SIG-M5 treated with dmso at 0.1 percent for 504 hours (cell line): ENCODE data around the gene SHPK.
"Not testable (repeated sequence)": the region's sequence is repeated elsewhere in the genome, so short reads cannot be mapped to it uniquely, and the experiment has no call there.

Source experiments
- DNase-seq: peaks from one replicate; lab custom pipeline; 2025; ENCODE audit not compliant: unreplicated experiment; lab: John Stamatoyannopoulos, UW

The SHPK gene

GRCh38 chr17:3594051-3594800 is 41.8 kb downstream of the SHPK start:
- DNase-seq: no peak

- no peak for DNase-seq
These were observed 42.7 kb downstream of the SHPK start for GRCh38 chr17:3593384-3593783.

GRCh38 chr17:3592216-3592860 is 43.7 kb downstream of the SHPK start:
- DNase-seq: no peak

DNA sequence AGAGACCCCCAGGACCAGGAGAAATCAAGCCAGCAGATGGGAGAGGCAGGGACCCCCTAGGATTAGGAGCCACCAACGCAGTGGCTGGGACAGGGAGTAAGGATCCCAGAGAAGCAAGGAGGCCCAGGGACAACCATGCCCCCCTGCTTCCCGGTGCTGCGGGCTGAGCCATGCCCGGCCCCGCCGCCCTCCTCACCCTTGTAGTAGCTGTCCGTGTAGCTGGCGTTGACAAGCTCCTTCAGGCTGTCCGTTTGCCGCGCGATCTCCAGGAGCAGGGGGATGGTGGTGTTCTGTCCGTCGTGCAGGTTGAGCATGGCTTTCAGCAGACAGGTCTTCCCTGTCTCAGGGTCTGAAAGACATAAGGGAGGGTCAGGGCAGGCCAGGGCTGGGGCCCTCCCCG is 45.3 kb downstream of the SHPK start:
- DNase-seq: no peak

DNA sequence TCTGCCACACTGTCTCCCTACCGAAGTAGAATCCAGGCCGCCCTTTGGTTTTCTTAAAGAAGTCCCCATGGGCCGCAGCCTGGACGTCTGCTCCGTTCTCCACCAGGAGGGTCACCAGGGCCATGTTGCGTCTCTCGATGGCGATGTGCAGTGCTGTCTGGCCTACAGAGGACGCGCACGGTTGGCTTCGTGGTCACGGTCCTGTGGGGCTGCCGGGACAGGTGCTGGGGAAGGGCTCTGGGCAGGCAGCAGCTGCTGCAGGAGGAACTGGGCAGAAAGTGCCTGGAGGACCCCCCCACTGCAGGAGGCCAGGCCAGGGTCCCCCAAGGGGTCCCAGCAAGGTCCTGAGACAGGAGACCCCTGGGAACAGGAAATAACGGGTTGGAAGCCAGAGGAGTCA is 45.8 kb downstream of the SHPK start:
- no peak for DNase-seq

GRCh38 chr17:3589784-3590183 is 46.3 kb downstream of the SHPK start:
- DNase-seq: no peak

- no peak for DNase-seq
These were observed 50.2 kb downstream of the SHPK start for GRCh38 chr17:3585826-3586225.

DNA sequence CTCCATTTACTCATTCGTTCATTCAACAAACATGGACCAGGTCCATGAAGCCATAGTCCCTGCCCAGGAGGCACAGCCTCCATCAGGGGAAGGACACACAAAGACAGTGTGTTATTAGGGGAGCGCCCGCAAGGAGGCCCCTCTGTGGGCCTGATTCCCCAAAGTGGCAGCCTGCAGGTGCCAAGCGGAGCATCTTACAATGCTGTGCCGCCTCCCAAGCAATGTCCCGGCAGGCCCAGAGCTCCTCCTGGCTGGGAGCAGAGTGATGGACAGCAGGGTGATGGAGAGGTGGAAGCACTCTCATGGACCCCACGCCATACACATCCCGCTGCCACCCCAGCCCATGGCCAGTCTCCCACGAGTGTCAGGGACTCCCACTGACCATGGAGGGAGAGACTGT is 52.6 kb downstream of the SHPK start:
- no peak for DNase-seq

DNA sequence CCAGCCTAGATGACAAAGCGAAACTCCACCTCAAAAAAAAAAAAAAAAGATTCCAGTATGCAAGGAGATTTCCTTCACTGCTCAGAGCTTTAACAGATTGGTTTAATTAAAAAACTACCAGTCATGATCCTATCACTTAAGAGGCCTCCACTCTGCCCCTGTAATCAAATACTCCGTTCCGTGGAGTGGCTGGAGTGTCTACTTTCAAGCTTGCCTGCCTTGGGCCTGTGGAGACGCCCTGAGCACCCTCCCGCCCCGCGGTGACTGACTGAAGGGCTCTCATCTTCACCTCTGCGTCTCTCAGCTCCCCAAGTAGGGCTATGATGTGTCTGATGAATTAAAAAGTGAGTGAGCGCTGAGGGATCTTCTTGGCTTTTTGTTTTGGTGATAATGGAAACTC is 53.1 kb downstream of the SHPK start:
- no peak for DNase-seq

DNA sequence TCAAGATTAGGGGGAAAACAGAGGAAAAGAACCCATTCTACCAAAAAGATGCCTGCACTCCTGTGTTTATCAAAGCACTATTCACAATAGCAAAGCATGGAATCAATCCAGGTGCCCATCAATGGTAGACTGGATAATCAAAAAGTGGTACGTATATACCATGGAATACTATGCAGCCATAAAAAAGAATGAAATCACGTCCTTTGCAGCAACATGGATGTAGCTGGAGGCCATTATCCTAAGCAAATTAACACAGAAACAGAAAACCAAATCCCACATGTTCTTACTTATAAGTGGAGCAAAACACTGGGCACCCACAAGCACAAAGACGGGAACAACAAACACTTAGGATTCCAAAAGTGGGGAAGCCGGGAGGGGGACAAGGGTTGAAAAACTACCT is 57.4 kb downstream of the SHPK start:
- not testable (repeated sequence) for DNase-seq

DNA sequence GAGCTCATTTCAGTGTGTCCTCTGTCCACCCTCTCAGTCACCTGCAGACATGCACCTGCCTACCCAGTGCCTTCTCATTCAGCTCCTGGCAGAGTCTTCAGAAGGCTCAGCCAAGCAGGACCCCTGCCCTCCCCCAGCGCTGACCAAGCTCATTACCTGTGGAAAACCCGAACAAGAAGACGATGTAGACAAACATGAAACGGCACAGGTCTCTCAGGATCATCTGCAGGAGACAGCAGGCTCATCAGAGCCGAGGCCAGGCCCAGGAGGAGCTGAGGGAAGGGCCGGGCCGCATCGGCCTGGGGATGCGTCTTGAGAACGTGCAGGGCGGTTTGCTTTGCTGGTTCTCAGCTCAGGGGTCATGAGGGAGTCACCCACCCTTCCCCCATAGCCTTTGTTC is 59.1 kb downstream of the SHPK start:
- no peak for DNase-seq

- DNase-seq: peak; percentile 13
These were observed 60.5 kb downstream of the SHPK start for GRCh38 chr17:3575511-3575910.

- no peak for DNase-seq
These were observed 61.8 kb downstream of the SHPK start for GRCh38 chr17:3574231-3574630.

GRCh38 chr17:3573246-3574100 is 62.6 kb downstream of the SHPK start:
- no peak for DNase-seq

- DNase-seq: no peak
These were observed 63.8 kb downstream of the SHPK start for GRCh38 chr17:3572231-3572630.

- no peak for DNase-seq
These were observed 64.8 kb downstream of the SHPK start for GRCh38 chr17:3571043-3571900.

DNA sequence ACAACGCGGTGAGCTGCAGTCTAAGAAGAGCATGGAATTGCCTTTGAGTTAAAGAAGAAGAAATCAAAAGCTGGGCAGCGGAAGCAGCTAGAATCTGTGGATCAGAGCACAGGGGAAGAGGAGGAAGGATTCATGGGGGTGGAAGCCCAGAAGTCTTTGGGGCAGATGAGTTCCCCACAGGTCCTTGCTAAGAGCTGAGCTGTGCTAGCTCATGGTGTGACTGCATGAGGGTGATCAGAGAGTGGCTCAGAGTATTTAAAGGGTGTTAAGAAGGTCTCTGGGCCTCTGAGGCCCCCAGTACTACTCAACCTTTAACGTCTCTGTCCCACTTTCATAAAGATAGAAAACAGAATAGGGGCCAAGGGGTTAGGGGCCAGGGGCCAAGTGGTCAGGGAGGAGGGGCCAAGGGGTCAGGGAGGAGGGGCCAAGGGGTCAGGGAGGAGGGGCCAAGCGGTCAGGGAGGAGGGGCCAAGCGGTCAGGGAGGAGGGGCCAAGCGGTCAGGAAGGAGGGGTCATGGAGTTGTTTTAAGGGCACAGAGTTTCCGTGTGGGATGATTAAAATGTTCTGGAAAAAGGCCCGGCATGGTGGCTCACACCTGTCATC is 66.4 kb downstream of the SHPK start:
- DNase-seq: no peak

DNA sequence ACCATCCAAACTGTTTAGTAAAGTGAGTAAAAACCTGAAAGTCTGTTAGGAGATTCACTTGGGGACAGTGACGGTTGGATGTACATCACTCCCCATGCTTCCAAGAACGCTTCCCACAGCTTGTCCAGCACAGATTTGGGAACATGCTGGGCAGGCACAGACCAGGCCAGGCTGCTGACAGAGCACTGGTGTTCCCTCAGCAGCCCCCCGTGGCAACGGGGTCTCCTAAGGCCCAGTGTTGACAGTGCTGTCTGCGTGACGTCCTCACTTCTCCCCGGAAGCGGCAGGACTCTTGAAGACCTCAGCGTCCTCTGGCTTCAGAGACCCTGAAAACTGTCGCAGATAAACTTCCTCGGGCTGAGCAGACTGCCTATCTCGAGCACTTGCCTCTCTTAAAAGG is 69.5 kb downstream of the SHPK start:
- DNase-seq: no peak

DNA sequence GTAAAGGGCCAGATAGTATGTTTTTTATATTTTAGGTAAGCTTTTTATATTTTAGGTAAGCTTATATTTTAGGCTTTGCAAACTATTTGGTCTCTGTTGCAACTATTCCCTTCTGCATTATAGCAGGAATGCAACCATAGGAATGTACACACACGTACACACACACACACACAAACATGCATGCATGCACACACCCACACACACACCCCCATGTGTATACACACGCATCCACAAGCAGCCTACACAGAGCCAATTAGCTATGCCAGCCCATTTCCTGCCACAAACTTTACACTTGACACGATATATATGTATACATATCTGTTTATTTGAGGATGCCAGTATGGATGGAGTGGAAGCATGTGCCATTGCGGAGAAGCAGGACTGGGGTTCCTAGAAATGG is 70.9 kb downstream of the SHPK start:
- DNase-seq: no peak

DNA sequence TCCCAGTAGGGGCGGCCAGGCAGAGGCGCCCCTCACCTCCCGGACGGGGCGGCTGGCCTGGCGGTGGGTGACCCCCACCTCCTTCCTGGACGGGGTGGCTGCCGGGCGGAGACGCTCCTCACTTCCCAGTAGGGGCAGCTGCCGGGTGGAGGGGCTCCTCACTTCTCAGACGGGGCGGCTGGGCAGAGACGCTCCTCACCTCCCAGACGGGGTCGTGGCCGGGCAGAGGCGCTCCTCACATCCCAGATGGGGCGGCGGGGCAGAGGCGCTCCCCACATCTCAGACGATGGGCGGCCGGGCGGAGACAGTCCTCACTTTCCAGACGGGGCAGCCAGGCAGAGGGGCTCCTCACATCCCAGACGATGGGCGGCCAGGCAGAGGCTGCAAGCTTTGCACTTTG is 71.8 kb downstream of the SHPK start:
- not testable (repeated sequence) for DNase-seq

- DNase-seq: no peak
These were observed 76.8 kb downstream of the SHPK start for GRCh38 chr17:3559270-3559645.
